Lung (tissue), 12 donors: Measurements from ENCODE around the gene RABGGTA. TPM values are rescaled to one million over a fixed set of nuclear protein-coding genes. Genes with fewer than 3 reads are reported as not detected.

Experiments
- ATAC-seq: fragments of 200-7000 bp; cut with Tn5 transposase; one replicate; pipeline ENCODE4 v1.9.1; 2020; ENCODE audit warnings: moderate number of reproducible peaks; ENCODE audit not compliant: insufficient read depth, low FRiP score
- DNase-seq, 3 donors: peaks; one replicate each; pipeline ENCODE4 v3.0.0-alpha.2; 2013 to 2017
- H3K27ac ChIP-seq, 2 donors: one replicate each; pipeline ENCODE4 v1.5.1; 2013; ENCODE audit warnings: mild to moderate bottlenecking in 2 of 2, moderate library complexity in 2 of 2, control low read depth in 1 of 2, inconsistent platforms in 1 of 2, low read depth in 1 of 2, low read length in 1 of 2
- H3K27me3 ChIP-seq, 3 donors: one replicate each; pipeline ENCODE4 v1.5.1; 2013; ENCODE audit warnings: low read length in 2 of 3; ENCODE audit not compliant: control insufficient read depth in 3 of 3, insufficient read depth in 3 of 3
- H3K36me3 ChIP-seq, 4 donors: one replicate each; pipeline ENCODE4 v1.5.1; 2013; ENCODE audit warnings: low read length in 4 of 4, mild to moderate bottlenecking in 1 of 4, moderate library complexity in 1 of 4; ENCODE audit not compliant: control insufficient read depth in 4 of 4, insufficient read depth in 4 of 4
- H3K4me1 ChIP-seq, 5 donors: one replicate each; pipeline ENCODE4 v1.5.1; 2013; ENCODE audit warnings: low read length in 5 of 5, mild to moderate bottlenecking in 2 of 5, moderate library complexity in 1 of 5; ENCODE audit not compliant: control insufficient read depth in 5 of 5, insufficient read depth in 5 of 5
- H3K4me3 ChIP-seq: one replicate; pipeline ENCODE4 v1.5.1; 2013; ENCODE audit warnings: mild to moderate bottlenecking, control low read depth, moderate library complexity
- H3K9ac ChIP-seq, 2 donors: one replicate each; pipeline ENCODE4 v1.5.1; 2013; ENCODE audit warnings: low read length in 2 of 2, control low read depth in 1 of 2; ENCODE audit not compliant: insufficient read depth in 1 of 2
- H3K9me3 ChIP-seq, 4 donors: one replicate each; pipeline ENCODE4 v1.5.1; 2013; ENCODE audit warnings: low read length in 3 of 4, mild to moderate bottlenecking in 1 of 4, moderate library complexity in 1 of 4; ENCODE audit not compliant: control insufficient read depth in 4 of 4, insufficient read depth in 3 of 4
- WGBS, 2 donors: extraction: QIAGEN DNeasy Blood & Tissue Kit; methylation state at CpG; one replicate each; pipeline ENCODE4 v1.1.7; 2013; 5-methylcytosine and 5-hydroxymethylcytosine counted together
- polyA plus RNA-seq, 2 donors: library from polyadenylated mRNA; stranded (reverse); fragments of 200-250 nt; gene quantifications; one replicate each; pipeline ENCODE4 v1.2.1, GENCODE V29; 2013
- total RNA-seq, 2 donors: library from RNA; depleted of rRNA in 1 of 2; stranded (reverse); fragments of >200 nt in 1 of 2; gene quantifications; one replicate each; pipeline ENCODE4 v1.2.1, GENCODE V29; 2014 to 2021
- TF ChIP-seq, protein P1 (sequence below): IDR thresholded peaks from 2 replicates; pipeline ENCODE4 v1.5.1; 2012; ENCODE audit warnings: mild to moderate bottlenecking; ENCODE audit errors: control extremely low read depth, extremely low read depth
- donor health status: control.
- donor health status: control.
- donor health status: Bipolar disorder and iron deficiency.
- donor health status: healthy.
- donor health status: DM: yes; HTN: yes; CAD: no.

RABGGTA gene
- total and polyA plus RNA-seq, 4 donors: 19.7 to 55.8 (median 42.9) TPM

DNA sequence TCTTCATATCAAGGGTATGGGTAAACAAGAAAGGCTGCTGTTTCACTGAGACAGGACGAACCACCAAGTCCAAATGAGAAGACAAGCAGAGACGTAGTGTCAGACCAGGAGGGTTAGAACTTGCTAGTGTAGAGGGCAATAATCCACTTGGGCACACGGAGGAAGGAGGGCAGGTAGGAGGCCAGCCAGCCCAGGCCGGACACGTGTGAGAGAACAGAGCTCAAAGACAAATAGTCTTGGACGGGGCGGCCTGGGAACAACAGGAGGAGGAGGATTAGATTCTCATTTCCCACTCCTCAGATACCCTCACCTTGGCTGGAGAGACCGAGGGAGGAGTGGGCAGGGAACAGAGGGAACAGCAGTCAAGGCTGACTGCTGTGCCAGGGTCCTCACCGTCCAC, 19.3 kb upstream of the RABGGTA start:
- TF ChIP-seq, protein P1, sequence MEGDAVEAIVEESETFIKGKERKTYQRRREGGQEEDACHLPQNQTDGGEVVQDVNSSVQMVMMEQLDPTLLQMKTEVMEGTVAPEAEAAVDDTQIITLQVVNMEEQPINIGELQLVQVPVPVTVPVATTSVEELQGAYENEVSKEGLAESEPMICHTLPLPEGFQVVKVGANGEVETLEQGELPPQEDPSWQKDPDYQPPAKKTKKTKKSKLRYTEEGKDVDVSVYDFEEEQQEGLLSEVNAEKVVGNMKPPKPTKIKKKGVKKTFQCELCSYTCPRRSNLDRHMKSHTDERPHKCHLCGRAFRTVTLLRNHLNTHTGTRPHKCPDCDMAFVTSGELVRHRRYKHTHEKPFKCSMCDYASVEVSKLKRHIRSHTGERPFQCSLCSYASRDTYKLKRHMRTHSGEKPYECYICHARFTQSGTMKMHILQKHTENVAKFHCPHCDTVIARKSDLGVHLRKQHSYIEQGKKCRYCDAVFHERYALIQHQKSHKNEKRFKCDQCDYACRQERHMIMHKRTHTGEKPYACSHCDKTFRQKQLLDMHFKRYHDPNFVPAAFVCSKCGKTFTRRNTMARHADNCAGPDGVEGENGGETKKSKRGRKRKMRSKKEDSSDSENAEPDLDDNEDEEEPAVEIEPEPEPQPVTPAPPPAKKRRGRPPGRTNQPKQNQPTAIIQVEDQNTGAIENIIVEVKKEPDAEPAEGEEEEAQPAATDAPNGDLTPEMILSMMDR: no peak
- no peak for DNase-seq
- Histone ChIP-seq H3K4me3 (no peak overlapping the region), H3K4me1 (no peaks in the 10 kb centered on the region), H3K9me3 (no peaks in the 10 kb centered on the region), H3K27ac (no peak overlapping the region), H3K9ac (no peak overlapping the region), H3K36me3 (peaks cover 7 to 31% (median 23%) of the 10 kb centered on the region in 4 donors), H3K27me3 (no peaks in the 10 kb centered on the region)
- WGBS, 2 donors: 88 to 95% methylated on average over 9 of the region's 9 CpGs
- ATAC-seq: no peak

DNA sequence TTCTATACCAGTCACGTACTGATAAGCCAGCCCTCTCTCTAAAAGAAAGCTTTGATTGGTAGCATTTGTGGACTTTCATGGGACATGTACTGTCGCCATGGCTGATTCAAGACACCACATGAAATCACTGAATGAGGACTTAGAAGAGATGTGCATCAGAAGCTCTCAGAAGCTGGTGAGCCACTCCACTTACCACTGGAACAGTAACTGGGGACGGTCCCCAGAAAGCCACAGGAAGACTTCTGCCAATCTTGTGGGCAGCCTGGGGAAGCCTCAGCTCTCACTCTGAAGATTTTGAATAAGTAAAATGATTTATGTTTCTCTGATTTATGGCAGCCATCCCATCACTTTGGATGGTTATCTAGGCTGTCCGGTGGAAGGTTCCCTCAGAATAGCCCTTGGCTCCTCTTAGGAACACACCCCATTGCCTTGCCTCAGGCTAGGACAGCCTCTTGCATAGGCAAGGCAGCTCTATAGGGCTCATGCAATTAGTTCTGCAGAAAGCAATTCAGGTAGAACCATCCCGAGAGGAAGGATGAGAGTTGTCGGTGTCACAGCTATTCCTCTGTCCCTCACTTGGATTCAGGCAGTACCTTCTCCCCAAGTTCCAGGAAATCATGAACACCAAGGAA, 18.4 kb upstream of the RABGGTA start:
- no peak for ATAC-seq
- H3K4me3 ChIP-seq: no peak overlapping the region
- WGBS, 2 donors: 70 to 80% methylated on average over 6 of the region's 6 CpGs
- no peak overlapping the region for H3K27ac ChIP-seq
- H3K4me1 ChIP-seq: no peaks in the 10 kb centered on the region
- no peaks in the 10 kb centered on the region for H3K27me3 ChIP-seq
- no peak for DNase-seq
- no peaks in the 10 kb centered on the region for H3K9me3 ChIP-seq
- no peak overlapping the region for H3K9ac ChIP-seq
- H3K36me3 ChIP-seq: peaks cover 7 to 29% (median 20%) of the 10 kb centered on the region in 4 donors
- TF ChIP-seq, protein P1: no peak

- Histone ChIP-seq H3K4me3 (no peak overlapping the region), H3K9me3 (no peaks in the 10 kb centered on the region), H3K4me1 (no peaks in the 10 kb centered on the region), H3K9ac (no peak overlapping the region), H3K27ac (no peak overlapping the region), H3K36me3 (peaks cover 7 to 22% (median 15%) of the 10 kb centered on the region in 4 donors), H3K27me3 (no peaks in the 10 kb centered on the region)
- ATAC-seq (no peak), DNase-seq (no peak)
- TF ChIP-seq, protein P1: no peak
- WGBS, 2 donors: 95 to 97% methylated on average over 5 of the region's 5 CpGs
These were observed 15.6 kb upstream of the RABGGTA start for GRCh38 chr14:24286996-24287395.

DNA sequence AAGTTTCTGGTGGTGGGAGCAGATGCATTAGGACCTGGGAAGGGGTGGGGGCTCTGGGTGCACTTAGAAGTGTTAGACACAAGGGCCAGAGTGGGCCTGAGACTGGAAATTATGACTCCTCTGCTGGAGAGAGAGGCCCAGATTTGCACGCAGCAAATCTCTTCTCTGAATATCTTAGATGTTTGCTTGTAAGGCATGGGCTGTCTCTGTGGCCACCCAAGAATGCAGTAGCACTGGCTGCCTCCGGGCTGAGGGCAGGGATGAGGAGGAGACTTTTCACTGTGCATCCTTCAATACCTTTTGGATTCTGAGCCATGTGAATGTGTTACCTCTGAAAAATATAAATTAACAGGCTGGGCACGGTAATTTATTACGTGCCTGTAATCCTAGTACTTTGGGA, 14.0 kb upstream of the RABGGTA start:
- WGBS, 2 donors: 87 to 90% methylated on average over 4 of the region's 4 CpGs

More for the DNA sequence above, 14.0 kb upstream of the RABGGTA start:
- H3K27ac ChIP-seq: no peak overlapping the region
- no peak overlapping the region for H3K9ac ChIP-seq
- H3K36me3 ChIP-seq: peaks cover 0 to 8% (median 6%) of the 10 kb centered on the region in 4 donors
- no peaks in the 10 kb centered on the region for H3K27me3 ChIP-seq
- TF ChIP-seq, protein P1: no peak
- no peak for ATAC-seq
- no peak overlapping the region for H3K4me3 ChIP-seq
- no peaks in the 10 kb centered on the region for H3K9me3 ChIP-seq
- no peak for DNase-seq
- H3K4me1 ChIP-seq: peaks cover 0 to 5% (median 0%) of the 10 kb centered on the region in 5 donors
